ENCODE measurements around the gene ZFR.

- TF ChIP-seq, protein P1, sequence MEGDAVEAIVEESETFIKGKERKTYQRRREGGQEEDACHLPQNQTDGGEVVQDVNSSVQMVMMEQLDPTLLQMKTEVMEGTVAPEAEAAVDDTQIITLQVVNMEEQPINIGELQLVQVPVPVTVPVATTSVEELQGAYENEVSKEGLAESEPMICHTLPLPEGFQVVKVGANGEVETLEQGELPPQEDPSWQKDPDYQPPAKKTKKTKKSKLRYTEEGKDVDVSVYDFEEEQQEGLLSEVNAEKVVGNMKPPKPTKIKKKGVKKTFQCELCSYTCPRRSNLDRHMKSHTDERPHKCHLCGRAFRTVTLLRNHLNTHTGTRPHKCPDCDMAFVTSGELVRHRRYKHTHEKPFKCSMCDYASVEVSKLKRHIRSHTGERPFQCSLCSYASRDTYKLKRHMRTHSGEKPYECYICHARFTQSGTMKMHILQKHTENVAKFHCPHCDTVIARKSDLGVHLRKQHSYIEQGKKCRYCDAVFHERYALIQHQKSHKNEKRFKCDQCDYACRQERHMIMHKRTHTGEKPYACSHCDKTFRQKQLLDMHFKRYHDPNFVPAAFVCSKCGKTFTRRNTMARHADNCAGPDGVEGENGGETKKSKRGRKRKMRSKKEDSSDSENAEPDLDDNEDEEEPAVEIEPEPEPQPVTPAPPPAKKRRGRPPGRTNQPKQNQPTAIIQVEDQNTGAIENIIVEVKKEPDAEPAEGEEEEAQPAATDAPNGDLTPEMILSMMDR (IDR thresholded peaks at IDR 0.05 in 2 of 3, conservative IDR thresholded peaks at IDR 0.05 in 1 of 3; ENCODE audit: insufficient read depth in 2 of 3, low read depth in 1 of 3, low read length in 3 of 3): no peak
- TF ChIP-seq JUN (IDR thresholded peaks at IDR 0.05; ENCODE audit: borderline replicate concordance, low read depth, low read length) (no peak), JUN (CRISPR knock-in tag; IDR thresholded peaks at IDR 0.05; ENCODE audit: borderline replicate concordance) (no peak), ZBTB40 (IDR thresholded peaks at IDR 0.05) (no peak), ZBTB40 (CRISPR knock-in tag; IDR thresholded peaks at IDR 0.05) (no peak), KAT7 (CRISPR knock-in tag; IDR thresholded peaks at IDR 0.05; ENCODE audit: borderline replicate concordance) (no peak), HSF4 (CRISPR knock-in tag; IDR thresholded peaks at IDR 0.05; ENCODE audit: borderline replicate concordance) (no peak), ZNF584 (CRISPR knock-in tag; IDR thresholded peaks at IDR 0.05; ENCODE audit: low read depth) (no peak), GABPB1 (CRISPR knock-in tag; IDR thresholded peaks at IDR 0.05) (no peak), SMC3 (conservative IDR thresholded peaks at IDR 0.05; ENCODE audit: insufficient read depth, low read depth, low read length) (no peak)
These were observed 4.7 kb upstream of the ZFR start for GRCh38 chr5:32449262-32449661.
